HK-2 (cell line): ENCODE measurements around the gene ARRB2.

Experiments used
- DNase-seq: peaks from one replicate; pipeline ENCODE4 v3.0.0-alpha.2; 2018; ENCODE audit not compliant: unreplicated experiment

The ARRB2 gene

GRCh38 chr17:4753392-4753791 lies 43.0 kb downstream of the ARRB2 start:
- DNase-seq, result no peak

GRCh38 chr17:4759776-4760236 lies 49.4 kb downstream of the ARRB2 start:
- DNase-seq, result no peak

GRCh38 chr17:4764595-4764994 lies 54.2 kb downstream of the ARRB2 start:
- DNase-seq, result no peak

GRCh38 chr17:4766201-4766600 lies 55.8 kb downstream of the ARRB2 start:
- no peak for DNase-seq

GRCh38 chr17:4766723-4767122 lies 56.3 kb downstream of the ARRB2 start:
- no peak for DNase-seq

- DNase-seq, result no peak
These were observed 57.9 kb downstream of the ARRB2 start for GRCh38 chr17:4768298-4768697.

- no peak for DNase-seq
These were observed 59.2 kb downstream of the ARRB2 start for GRCh38 chr17:4769628-4770027.
